HT-29 (cell line): Measurements from ENCODE around the gene SH3RF1. TPM values are rescaled to one million over a fixed set of nuclear protein-coding genes. Genes with fewer than 3 reads are reported as not detected.
"Not testable (repeated sequence)": the region's sequence is repeated elsewhere in the genome, so short reads cannot be mapped to it uniquely, and the experiment has no call there.

Source experiments
- DNase-seq: peaks from one replicate; pipeline ENCODE4 v3.0.0-alpha.2; 2015; ENCODE audit warnings: low spot score
- total RNA-seq: library from RNA; depleted of rRNA; stranded (reverse); fragments of >200 nt; shearing (Covaris generic); gene quantifications from 2 replicates; pipeline ENCODE4 v1.2.3, GENCODE V29; 2014

SH3RF1 gene
- total RNA-seq, 1 experiment from 2014 or later: 14.6 TPM

DNA sequence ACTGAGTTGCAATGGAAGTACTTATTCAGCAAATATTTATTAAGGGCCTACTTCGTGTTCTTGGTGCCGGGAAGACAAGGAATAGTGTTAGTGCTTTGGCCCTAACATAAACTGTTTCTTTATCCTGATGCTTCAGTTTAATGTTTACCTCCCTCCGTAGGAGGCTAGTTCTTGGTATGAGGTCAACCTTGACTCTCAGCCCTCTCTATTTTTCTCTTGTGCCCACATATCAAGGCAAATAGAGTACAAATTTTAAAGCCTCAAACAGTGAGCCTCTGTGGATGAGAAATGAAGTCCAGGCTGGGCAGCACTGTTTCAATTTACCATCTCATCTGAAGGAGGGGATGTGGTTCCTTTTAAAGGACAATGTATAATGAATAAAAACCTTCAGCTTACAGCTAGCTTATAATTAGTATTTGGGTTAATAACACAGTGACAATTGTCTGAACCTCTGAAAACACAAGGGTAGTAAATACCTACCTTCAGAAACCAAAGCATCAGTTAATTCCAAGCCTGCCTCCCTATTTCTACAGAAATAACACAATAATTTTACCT is 68.5 kb downstream of the SH3RF1 start:
- no peak for DNase-seq

DNA sequence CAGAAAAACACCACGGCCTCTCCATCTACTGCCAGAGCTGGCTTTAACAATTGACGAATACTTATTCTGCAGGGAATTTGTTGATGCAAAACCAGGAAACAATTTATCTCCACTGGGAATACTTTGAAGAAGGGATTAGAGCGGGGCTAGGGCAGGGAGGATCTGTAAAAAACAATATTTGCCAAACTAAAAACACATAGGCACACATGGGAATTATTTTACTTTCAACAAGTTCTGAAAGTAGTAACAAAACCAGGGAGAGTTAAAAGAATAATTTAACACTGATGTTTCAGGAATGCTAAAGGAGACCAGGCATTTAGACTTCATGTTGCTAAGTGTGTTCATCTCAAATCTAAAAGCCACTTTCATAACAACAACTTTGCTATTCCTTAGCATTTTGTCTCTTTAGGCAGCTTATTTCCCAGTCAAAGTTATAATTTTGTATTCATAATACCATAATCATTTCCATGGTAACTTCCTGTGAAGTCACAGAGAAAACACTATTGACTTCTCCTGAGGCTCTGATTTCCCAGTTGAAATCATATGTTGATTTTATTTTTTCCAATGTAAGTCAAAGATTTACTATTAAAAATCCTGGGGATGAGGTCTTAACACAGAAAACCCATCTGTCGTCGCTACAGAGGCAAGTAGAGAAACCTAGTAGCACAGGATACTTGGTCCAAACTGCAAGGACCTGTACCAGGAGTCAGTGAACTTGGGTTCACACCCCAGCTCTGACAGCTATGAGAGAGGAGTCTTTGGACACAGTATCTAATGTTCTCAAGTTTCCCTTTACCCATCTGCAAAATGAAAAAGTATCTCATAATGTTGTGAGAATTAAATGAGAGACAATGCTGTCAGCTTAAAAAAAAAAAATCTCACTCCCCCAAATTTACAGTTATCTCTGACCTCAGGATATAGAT is 69.3 kb downstream of the SH3RF1 start:
- no peak for DNase-seq

DNA sequence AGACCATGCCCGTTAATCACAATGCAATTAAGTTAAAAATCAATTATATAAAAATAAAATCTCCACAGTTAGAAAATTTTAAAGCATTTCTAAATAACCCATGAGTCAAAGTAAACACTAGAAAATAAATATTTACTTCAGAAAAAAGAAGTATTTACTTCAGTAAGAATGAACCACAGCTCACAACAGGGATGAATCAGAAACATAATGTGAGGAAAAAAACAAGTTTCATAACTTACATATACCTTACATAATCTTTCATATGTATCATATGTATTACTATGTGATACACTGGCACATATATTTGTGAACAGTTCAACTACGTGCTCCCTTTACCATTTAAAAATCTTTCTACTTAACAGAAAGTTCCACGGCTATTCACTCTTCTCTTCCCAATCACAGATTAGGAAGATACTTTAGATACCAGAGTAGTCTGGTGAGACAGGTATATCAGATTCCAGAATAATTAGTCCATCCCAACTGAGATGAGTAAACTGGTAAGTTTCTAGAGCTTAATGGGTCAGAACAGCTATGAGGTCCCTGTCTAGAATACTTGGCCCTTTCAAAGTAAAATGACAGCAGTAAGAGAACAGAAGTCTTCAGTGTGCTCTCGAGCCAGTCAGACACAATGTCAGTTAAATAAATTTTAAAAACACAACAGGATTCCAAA is 70.3 kb downstream of the SH3RF1 start:
- no peak for DNase-seq

DNA sequence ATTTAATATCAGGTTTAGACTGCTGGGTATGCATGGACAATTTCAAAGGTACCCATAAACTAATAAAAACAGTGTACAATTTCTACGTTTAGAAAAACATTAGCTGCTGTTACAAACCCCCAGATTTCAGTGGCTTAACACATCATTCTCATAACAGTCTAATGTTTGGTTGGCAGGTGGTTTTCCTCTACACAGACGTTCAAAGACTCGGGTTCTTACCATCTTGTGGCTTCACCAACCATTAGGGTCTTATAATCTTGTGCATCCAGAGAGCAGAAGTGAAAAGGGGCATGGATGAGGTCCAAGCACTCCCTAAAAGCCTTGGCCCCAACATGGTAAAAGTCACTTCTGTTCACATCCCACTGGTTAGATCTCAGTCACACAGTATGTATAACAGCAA is 71.6 kb downstream of the SH3RF1 start:
- DNase-seq: no peak

DNA sequence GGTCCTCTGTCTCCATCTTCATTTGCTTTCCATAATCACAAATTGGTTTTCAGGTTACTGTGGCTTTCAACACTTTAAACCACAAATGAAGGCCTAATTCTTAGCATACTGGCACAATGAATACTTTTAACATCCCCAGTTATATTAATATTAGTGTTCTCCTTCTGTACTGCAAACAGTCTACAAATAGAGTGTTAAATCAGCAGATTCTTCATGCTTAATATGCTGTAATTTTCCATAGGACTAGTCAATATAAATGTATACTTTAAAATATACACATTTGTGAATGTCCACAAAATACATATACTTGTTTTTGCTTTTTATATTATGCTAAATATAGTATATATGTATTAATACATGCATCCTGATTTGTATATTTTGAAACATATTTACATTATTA is 72.6 kb downstream of the SH3RF1 start:
- DNase-seq: no peak

DNA sequence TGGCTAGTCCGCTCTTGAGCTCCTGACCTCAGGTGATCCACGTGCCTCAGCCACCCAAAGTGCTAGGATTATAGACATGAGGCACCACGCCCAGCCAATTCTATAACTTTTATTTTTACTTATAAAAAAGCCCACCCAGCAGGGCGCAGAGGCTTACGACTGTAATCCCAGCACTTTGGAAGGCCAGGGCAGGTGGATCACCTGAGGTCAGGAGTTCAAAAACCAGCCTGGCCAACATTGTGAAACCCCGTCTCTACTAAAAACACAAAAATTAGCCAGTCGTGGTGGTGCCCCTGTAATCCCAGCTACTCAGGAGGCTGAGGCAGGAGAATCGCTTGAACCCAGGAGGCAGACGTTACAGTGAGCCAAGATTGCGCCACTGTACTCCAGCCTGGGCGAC is 73.5 kb downstream of the SH3RF1 start:
- not testable (repeated sequence) for DNase-seq

DNA sequence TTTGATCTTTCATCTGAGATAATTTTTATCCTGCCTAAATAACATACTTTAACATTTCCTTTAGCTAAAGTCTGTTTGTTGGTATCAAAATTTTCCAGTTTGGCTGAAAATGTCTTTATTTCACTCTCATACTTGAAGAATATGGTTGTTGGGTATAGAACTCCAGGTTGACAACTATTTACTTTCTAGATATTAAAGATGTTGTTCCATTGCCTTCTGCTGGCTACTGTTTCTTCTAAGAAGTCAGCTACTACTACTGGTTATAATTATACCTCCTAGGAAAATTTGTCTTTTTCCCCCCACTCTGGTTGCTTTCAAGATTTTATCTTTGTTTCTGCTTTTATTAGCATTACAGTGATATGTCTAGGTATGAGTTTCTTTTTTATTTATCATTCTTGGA is 75.7 kb downstream of the SH3RF1 start:
- no peak for DNase-seq

DNA sequence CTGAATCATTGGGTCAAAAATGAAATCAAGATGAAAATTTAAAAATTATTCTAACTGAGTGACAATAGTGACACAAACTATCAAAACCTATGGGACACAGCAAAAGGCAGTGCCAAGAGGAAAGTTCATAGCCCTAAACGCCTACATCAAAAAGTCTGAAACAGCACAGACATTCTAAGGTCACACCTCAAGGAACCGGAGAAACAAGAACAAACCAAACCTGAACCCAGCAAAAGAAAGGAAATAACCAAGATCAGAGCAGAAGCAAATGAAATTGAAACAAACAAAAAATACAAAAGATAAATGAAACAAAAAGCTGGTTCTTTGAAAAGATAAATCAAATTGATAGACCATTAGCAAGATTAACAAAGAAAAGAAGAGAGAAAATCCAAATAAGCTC is 80.8 kb downstream of the SH3RF1 start:
- DNase-seq: not testable (repeated sequence)

DNA sequence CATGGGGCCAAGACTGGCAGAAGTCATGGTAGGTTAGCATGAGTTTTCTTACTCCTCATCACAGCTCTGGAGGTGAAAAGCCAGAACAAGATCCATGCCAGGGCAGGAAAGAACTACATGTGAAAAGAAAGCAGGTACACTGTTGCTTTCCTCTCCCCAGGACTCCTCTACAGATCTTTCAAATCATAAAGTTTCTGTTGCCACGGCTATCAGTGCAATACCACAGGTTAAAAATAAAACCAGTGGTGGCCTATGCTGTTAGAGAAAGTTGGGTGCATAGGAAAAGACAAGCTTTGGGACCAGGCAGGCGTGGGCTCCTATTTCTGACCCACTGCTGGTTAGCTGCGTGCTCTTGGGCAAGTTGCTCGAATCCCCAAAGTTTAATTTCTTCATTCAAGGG is 81.4 kb downstream of the SH3RF1 start:
- DNase-seq: no peak

DNA sequence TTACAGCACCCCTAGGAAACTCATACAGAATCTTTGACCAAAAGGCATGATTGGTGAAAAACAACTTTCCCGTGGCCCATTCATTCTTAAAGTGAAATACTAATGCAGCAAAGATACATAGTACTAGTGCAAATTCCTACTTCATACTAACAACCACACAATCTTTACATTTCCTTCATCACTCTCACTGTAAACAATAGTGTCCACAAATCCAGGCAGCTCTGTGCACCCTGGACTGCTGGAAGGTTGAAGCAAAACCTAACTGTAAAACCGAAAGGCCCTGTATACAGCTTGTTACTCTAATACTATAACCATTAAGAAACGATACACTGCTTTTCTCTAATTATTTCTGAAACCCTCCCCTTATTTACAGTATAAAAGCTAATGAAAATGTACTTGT is 82.6 kb downstream of the SH3RF1 start:
- DNase-seq: no peak

DNA sequence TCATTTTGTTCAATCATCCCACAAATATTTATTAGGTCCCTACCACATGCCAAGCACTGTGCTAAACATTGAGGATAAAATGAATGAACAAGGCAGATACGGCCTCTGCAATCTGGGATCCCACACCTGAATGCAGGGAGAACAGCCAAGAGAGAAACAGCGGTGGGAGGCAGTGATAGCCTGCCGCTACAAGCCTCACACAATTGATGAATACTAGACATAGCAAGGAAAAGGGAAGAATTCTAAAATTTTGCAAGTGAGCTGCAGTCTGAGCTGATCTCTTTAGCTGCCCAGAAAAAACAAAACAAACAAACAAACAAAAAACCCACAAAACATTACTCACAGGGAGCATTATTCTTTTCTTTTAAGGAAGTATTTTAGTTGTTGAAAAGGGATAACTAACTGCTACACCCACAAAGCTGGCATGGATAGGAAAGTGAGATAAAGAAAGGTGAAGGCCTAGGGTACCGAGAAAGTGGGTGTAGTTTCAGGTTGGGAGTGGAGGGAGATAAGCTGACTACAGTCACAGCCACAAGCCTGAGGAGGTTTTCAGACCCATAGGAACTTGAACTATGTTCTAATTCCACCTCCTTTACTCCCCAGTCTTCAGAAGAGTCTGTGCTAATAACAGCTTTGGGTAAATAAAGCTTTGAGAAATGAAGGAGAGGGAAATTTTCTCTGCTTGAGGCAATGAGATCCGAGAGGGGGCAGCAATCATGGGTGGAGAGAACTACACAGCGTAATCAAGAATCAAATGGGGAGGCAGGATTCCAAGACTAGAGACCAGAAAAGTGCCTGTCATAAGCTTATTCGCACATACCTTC is 85.4 kb downstream of the SH3RF1 start:
- peak; percentile 73 for DNase-seq

DNA sequence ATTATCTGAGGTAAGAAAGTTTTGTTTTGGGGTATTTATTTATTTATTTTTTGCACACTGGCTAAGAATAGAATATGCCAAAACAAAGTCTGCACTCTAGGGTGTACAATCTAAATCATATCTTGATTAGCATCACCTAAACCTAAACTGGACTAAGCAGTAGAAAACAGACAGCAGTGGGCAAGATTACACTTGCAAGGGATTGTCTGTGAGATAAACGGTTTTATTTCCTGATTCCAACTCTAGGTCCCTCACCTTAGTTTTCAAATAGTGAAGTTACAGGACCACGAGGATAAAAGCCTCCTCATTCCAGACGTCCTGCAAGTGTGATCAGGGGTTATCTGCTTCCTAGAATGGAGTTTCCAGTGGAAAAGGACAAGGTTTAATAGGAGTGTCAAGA is 86.1 kb downstream of the SH3RF1 start:
- DNase-seq: peak; percentile 16

DNA sequence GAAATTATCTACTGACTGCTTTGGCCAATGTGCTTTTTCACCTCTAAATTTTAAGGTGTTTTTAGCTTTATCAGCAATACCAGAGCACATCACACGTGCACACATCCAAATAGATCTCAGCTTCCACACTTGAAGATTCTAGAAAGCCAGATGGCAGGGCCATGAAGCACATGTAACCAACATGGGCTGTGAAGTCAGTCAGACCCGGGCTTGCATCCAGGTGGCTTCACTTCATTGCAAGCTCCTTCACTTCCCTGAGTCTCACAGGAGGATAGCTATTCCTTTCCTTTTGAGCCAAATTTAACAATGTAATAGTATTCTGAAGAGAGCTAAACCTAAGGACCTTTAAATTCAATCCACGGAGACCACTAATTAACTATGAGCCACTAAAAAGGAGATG is 86.5 kb downstream of the SH3RF1 start:
- DNase-seq: no peak

DNA sequence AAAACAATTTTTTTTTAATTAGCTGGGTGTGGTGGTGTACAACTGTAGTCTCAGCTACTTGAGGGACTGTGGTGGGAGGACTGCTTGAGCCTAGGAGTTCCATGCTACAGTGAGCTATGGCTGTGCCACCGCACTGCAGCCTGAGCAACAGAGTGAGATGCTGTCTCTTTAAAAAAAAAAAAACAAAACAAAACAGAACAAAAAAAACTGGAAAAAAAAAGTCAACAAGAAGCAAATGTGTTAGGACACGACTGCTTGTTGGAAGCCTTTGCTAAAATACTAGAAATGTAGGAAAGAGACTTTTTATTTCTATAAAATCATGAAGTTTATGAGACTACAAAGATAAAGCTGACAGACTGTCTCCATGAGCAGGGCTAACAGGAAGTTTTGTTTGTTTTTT is 87.2 kb downstream of the SH3RF1 start:
- DNase-seq: no peak

DNA sequence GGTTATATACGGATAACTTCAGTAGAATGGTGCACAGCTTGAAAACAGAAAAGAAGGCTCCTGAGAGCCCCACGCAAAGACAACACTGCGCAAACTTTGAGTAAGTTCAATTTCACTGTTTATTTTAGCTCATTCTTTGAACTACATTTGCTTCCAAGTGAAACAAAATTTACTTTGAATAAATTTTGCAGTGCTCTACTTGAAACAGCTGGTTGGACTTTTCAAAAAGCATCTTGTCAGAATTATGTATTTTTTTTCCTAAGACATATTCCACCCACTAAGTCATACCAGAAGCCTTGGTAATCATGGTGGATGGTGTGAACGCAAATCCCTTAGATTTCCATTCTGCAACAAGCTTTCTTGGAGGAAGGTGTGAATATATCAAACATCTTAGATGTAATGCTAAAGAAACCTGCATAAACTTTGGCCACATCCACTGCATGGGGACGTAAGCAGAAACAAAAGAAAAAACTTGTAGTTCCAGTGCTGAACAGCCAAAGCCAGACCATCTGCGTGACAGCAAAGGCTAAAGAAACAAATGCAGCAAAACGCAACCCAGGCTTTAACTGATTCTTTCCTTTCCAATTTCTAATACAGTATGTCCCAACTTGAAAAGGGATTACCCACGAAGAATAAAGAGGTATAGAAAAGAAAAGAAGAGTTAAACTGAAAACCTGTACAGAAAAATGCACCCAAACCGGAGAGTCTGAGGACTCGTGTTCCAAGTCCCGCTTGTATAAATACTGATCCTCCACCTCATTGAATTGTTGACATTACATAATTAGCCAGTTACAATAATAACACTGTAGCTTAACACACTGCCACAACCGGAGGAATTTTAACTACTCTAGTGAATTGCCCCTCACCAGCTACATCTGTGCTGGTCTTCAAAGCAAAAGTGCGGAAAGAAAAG is 90.9 kb downstream of the SH3RF1 start:
- no peak for DNase-seq

DNA sequence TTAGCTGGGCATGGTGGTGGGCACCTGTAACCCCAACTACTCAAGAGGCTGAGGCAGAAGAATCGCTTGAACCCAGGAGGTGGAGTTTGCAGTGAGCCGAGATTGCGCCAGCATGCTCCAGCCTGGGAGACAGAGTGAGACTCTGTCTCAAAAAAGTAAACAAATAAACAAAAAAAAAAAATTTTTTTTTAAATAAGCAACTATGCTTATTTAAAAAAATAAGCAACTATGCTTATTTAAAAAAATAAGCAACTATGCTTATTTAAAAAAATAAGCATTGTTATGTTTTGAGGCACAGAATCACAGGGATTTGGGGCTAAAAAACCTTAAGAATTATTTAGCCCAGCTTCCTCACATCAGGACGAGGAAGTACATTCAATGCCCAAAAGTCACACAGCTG is 92.7 kb downstream of the SH3RF1 start:
- DNase-seq: not testable (repeated sequence)

DNA sequence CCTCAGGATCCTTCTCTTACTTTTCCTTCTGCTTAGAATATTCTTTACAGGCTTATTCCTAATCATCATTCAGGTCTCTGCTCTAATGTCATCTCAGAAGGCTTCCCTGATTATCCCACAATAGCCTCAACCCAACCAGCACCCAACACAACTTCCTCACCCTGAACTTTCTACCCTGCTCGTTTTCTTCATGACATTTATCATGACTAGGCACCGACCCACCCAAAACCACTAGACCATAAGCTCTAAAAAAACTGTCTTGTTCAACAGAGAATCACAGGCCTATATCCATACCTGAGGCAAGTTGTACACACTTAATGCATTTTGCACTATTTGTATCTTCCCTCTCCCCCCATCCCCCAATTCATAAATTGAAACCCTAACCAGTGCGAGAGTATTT is 95.3 kb downstream of the SH3RF1 start:
- DNase-seq: no peak

DNA sequence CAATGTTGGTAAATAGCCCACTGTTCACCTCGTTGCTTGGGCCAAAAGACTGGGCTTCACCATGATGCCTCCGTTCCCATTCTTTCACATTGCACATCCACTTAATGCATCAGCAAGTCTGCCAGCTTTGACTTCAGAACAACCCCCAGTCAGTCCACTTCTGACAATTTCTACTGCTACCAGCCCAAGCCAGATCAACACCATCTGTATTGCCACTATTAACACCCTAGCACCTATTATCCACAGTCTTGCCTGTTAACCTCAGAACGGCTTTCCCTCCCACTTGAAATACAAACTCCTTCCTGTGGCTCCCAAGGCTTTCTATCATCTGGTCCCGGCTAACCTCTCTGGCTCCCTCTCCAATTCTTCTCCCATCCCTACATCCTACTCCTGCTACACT is 95.7 kb downstream of the SH3RF1 start:
- DNase-seq: no peak

DNA sequence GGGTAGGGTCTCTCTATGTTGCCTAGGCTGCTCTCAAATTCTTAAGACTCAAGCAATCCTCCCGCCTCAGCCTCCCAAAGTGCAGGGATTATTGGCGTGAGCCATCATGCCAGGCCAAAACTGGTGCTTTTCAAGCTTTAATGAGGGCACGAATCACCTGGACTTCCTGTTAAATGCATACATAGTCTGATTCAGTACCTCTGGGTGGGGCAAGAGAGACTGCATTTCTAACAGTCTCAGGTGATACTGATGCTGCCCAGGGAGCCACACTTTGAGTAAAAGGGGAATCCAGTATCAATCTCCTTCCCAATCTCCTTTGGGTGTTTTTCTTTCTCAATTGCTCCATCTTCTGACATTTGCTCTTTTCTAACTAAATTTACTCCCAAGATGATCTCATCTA is 96.5 kb downstream of the SH3RF1 start:
- DNase-seq: peak; percentile 30

DNA sequence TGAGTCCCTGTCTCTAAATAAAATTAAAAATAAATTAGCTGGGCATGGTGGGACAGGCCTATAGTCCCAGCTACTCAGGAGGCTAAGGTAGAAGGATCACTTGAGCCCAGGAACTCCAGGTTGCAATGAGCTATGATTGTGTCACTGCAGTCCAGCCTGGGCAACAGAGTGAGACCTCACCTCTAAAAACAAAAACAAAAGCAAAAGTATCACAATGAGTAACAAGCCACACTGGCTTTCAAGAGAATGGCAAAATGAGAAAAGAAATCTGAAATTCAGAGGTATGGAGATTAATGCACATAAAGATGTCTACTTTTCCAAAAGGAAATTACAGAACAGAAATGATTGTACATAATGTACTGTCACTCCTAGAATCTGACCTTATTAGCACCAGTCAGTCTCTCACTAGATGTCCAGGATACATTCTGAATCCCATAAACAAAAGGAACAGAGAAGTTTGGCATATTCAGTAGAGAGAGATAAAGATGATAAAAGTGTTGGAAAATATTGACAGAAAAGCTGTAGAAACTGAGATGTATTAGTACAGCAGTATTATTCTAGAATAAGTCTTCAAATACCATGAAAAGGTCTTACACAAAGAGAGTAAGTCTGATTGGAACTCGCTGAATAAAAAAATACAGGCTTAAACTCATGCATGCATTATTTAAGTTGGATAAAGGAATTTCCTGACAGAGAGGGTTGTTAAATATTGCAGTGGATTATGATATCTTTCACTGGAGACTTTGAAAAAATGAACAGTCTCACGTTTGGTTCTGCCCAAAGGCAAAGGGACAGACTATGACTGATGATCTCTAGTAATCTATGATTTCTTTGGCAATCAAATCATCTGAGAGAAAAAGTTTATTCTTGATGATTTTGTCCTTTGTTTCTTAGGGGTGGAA is 102.5 kb downstream of the SH3RF1 start:
- DNase-seq: no peak
